Stomach (tissue), 9 donors: ENCODE measurements around the gene TUBA3C. TPM values are rescaled to one million over a fixed set of nuclear protein-coding genes. Genes with fewer than 3 reads are reported as not detected.

ENCODE experiments used
- DNase-seq, 2 donors: peaks; one replicate each; pipeline versions ENCODE4 v3.0.0 to v3.0.0-alpha.2; 2013 to 2019
- H3K27ac ChIP-seq, 5 donors: fragments of 200-600 bp in 4 of 5; sonication (generic) in 4 of 5; one replicate each; pipeline ENCODE4 v1.5.1; 2013 to 2019; ENCODE audit warnings: mild to moderate bottlenecking in 1 of 5, moderate library complexity in 1 of 5
- H3K27me3 ChIP-seq, 3 donors: fragments of 200-600 bp; sonication (generic); one replicate each; pipeline ENCODE4 v1.5.1; 2017 to 2019; ENCODE audit warnings: mixed run types in 1 of 3
- H3K36me3 ChIP-seq, 4 donors: fragments of 200-600 bp; sonication (generic); 1 replicate in 3 of 4; 2 replicates in 1 of 4; pipeline ENCODE4 v1.5.1; 2016 to 2019
- H3K4me1 ChIP-seq, 4 donors: fragments of 200-600 bp; sonication (generic); one replicate each; pipeline ENCODE4 v1.5.1; 2016 to 2019
- H3K4me3 ChIP-seq, 4 donors: fragments of 200-600 bp; sonication (generic) in 3 of 4; one replicate each; pipeline ENCODE4 v1.5.1; 2016 to 2019; ENCODE audit warnings: mild to moderate bottlenecking in 1 of 4
- H3K9me3 ChIP-seq, 4 donors: fragments of 200-600 bp; sonication (generic); one replicate each; pipeline ENCODE4 v1.5.1; 2016 to 2019
- CTCF ChIP-seq, 7 experiments: fragments of 450-650 bp in 4 of 7; fragments of 200-600 bp in 3 of 7; sonication (generic) in 3 of 7; IDR thresholded peaks; one replicate each; pipeline ENCODE4 v1.5.1; 2016 to 2019; ENCODE audit warnings: antibody characterized with exemption in 7 of 7, control low read depth in 2 of 7, mild to moderate bottlenecking in 1 of 7
- EP300 ChIP-seq: sonication (generic); formaldehyde crosslinking; IDR thresholded peaks from one replicate; pipeline ENCODE4 v1.6.1; 2017; ENCODE audit warnings: antibody characterized with exemption
- POLR2A ChIP-seq, 4 donors: fragments of 450-650 bp; IDR thresholded peaks; one replicate each; pipeline ENCODE4 v1.6.1; 2016; ENCODE audit warnings: antibody characterized with exemption in 4 of 4, control low read depth in 2 of 4, mild to moderate bottlenecking in 1 of 4, moderate library complexity in 1 of 4
- POLR2AphosphoS5 ChIP-seq, 3 donors: sonication (generic); formaldehyde crosslinking; IDR thresholded peaks; one replicate each; pipeline ENCODE4 v1.6.1; 2016; ENCODE audit warnings: antibody characterized with exemption in 3 of 3
- WGBS, 5 donors: extraction: QIAGEN DNeasy Blood & Tissue Kit in 3 of 5; methylation state at CpG; one replicate each; pipeline versions ENCODE4 v1.1.5 to v1.1.7; 2013 to 2018; 5-methylcytosine and 5-hydroxymethylcytosine counted together
- intact Hi-C: fragments of 100-400 bp; cut with DNase I; formaldehyde crosslinking; loops from one replicate; pipeline ENCODE4 v1.15.1; 2023; ENCODE audit warnings: low total_unique reads
- polyA plus RNA-seq, 3 donors: library from polyadenylated mRNA; stranded (reverse); fragments of 200-250 nt; gene quantifications; one replicate each; pipeline ENCODE4 v1.2.3, GENCODE V29; 2013
- total RNA-seq, 5 donors: library from RNA; depleted of rRNA; stranded (reverse); fragments of >200 nt; gene quantifications; one replicate each; pipeline versions ENCODE4 v1.1.0 to v1.2.3, GENCODE V29; 2014 to 2016
- donor health status: healthy with polysubstance abuse.
- donor health status: Bipolar disorder and iron deficiency.
- donor health status: healthy.

Gene TUBA3C
- total and polyA plus RNA-seq, 8 donors = 0.13 to 0.25 TPM; not detected in 6

- WGBS, 5 donors = 81 to 89% (median 87%) methylated on average over 8 of the region's 8 CpGs
- no peak overlapping the region for H3K4me3 ChIP-seq
- no peaks in the 10 kb centered on the region for H3K4me1 ChIP-seq
- peaks cover 0 to 15% (median 7%) of the 10 kb centered on the region in 4 donors for H3K9me3 ChIP-seq
- no peaks in the 10 kb centered on the region for H3K27me3 ChIP-seq
- no peak overlapping the region for H3K27ac ChIP-seq
- no peak for TF ChIP-seq CTCF (IDR thresholded peaks at IDR 0.05)
- no peak for TF ChIP-seq EP300
- no peak for TF ChIP-seq POLR2AphosphoS5 (IDR thresholded peaks at IDR 0.05)
- no peak for TF ChIP-seq POLR2A (IDR thresholded peaks at IDR 0.05)
- no peaks in the 10 kb centered on the region for H3K36me3 ChIP-seq
- DNase-seq = no peak
- intact Hi-C loops = no loop called here
These were observed 3.7 kb upstream of the TUBA3C start for GRCh38 chr13:19185086-19185864.

- no peak overlapping the region for H3K27ac ChIP-seq
- peaks cover 0 to 21% (median 8%) of the 10 kb centered on the region in 4 donors for H3K9me3 ChIP-seq
- no peak overlapping the region for H3K4me3 ChIP-seq
- H3K27me3 ChIP-seq = no peaks in the 10 kb centered on the region
- WGBS, 5 donors = 85 to 95% (median 90%) methylated on average over 5 of the region's 5 CpGs
- H3K4me1 ChIP-seq = no peaks in the 10 kb centered on the region
- H3K36me3 ChIP-seq = no peaks in the 10 kb centered on the region
- intact Hi-C loops = no loop called here
- TF ChIP-seq EP300 (no peak), CTCF (IDR thresholded peaks at IDR 0.05) (no peak), POLR2A (IDR thresholded peaks at IDR 0.05) (no peak), POLR2AphosphoS5 (IDR thresholded peaks at IDR 0.05) (no peak)
- DNase-seq = peak in 1 of 2 donors; percentile 9
These were observed 2.6 kb upstream of the TUBA3C start for GRCh38 chr13:19184176-19184575.

- Histone ChIP-seq H3K9me3 (peaks cover 0 to 26% (median 8%) of the 10 kb centered on the region in 4 donors), H3K4me3 (no peak overlapping the region), H3K36me3 (no peaks in the 10 kb centered on the region), H3K27me3 (no peaks in the 10 kb centered on the region), H3K27ac (no peak overlapping the region), H3K4me1 (no peaks in the 10 kb centered on the region)
- WGBS, 5 donors = 42 to 55% (median 52%) methylated on average over 3 of the region's 3 CpGs
- intact Hi-C loops = no loop called here
- peak in 1 of 2 donors; percentile 2 for DNase-seq
- TF ChIP-seq POLR2A (IDR thresholded peaks at IDR 0.05) = no peak
- no peak for TF ChIP-seq EP300
- no peak for TF ChIP-seq CTCF (IDR thresholded peaks at IDR 0.05)
- no peak for TF ChIP-seq POLR2AphosphoS5 (IDR thresholded peaks at IDR 0.05)
These were observed 2.1 kb upstream of the TUBA3C start for GRCh38 chr13:19183676-19184075.

- no peaks in the 10 kb centered on the region for H3K36me3 ChIP-seq
- intact Hi-C loops = no loop called here
- no peaks in the 10 kb centered on the region for H3K27me3 ChIP-seq
- TF ChIP-seq CTCF (IDR thresholded peaks at IDR 0.05) (no peak), POLR2AphosphoS5 (IDR thresholded peaks at IDR 0.05) (no peak), POLR2A (IDR thresholded peaks at IDR 0.05) (no peak), EP300 (no peak)
- no peak overlapping the region for H3K4me3 ChIP-seq
- no peaks in the 10 kb centered on the region for H3K4me1 ChIP-seq
- peak in 1 of 2 donors; percentile 11 for DNase-seq
- 83 to 91% (median 89%) methylated on average over 16 of the region's 16 CpGs for WGBS, 5 donors
- H3K27ac ChIP-seq = no peak overlapping the region
- peaks cover 0 to 27% (median 8%) of the 10 kb centered on the region in 4 donors for H3K9me3 ChIP-seq
These were observed 912 bp upstream of the TUBA3C start for GRCh38 chr13:19182536-19182935.
